ENCODE results near the gene TAS1R2.
"Not testable (repeated sequence)": the region's sequence is repeated elsewhere in the genome, so short reads cannot be mapped to it uniquely, and the experiment has no call there.

The TAS1R2 gene

DNA sequence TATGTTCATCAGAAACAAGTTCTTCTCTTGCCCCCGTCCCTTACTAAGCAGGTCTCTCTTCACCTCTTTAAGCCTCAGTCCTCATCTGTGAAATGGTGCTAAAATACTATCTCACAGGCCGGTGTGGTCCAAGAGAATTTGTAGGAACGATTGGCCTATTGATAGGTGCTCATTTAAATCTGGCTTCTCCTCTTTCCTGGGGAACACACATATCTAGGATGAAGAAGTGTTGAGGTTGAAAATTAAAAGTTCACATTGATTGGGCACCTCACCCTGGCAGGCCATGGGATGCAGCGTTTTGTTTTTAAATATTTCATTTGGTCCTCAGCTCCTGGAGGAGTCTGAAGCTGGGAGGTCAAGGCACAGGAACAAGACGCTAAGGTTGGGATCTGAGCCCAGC is 8.9 kb upstream of the TAS1R2 start:
- DNase-seq = no peak

DNA sequence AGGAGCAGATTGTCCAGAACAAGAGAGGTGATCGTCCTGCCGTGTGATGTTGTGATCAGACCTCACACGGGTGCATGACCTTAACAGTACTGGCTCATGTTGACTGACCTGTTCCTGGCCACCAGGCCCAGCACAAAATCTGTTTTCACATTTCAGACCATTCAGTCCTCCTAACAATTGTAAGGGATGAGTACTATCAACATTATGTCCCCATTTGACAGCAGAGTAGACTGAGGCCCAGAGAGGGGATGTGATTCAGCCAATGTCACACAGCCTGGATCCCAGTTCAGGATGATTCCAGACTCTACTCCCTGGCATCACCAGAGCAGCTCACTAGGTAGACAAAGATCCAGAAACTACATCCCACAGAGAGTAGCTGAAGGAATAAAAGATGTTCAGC is 7.4 kb upstream of the TAS1R2 start:
- no peak for DNase-seq

DNA sequence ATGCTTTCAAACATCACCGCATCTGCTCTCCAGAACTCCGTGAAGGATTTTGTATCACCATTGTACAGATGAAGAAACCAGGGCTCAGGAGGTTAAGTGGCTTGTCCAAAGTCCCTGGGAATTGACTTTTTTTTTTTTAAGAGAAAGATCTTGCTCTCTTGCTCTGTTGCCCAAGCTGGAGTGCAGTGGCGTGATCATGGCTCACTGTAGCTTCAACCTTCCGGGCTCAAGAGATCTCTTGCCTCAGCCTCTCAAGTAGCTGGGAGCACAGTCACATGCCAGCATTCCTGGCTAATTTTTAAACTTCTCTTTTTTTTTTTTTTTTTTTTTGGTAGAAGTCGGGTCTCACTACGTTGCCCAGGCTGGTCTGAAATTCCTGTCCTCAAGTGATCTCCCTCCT is 6.9 kb upstream of the TAS1R2 start:
- no peak for DNase-seq

DNA sequence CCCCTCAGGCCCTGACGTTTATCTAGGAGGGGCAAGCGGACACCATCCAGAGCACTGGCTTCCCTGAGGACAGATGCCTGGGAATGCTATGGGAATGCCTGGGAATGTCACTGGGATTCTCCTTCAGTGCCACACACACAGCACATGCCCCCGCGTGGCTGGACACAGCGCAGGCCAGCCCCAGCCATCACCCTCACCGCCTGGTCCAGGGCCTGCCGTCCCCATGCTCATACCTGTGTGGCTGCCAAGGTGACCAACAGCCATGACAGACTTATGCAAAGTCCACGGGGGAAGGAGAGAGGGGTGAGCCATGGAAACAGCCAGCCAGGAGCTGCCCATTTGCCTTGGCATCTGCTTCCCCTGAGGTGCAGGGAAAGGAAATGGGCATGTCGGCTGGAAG is 5.7 kb upstream of the TAS1R2 start:
- no peak for DNase-seq

DNA sequence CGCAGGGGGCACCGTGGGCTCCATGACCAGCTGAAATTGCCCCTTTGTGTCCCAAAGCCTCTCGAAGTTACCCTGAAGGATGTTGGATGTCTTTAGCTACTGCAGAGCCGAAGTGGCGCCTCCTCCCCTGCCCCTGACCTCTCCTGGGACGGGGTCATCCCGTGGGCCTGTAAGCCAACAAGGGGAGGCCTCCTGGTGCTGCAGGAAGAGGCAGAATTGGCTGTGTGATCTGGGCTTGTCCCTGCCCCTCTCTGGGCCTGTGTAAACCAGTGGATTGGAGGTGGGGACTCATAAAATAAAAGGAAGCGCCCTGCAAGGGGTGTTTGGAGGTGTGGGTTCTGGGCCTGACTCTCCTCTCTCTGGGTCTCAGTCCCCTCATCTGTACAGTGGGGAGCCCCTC is 2.1 kb upstream of the TAS1R2 start:
- DNase-seq = no peak

DNA sequence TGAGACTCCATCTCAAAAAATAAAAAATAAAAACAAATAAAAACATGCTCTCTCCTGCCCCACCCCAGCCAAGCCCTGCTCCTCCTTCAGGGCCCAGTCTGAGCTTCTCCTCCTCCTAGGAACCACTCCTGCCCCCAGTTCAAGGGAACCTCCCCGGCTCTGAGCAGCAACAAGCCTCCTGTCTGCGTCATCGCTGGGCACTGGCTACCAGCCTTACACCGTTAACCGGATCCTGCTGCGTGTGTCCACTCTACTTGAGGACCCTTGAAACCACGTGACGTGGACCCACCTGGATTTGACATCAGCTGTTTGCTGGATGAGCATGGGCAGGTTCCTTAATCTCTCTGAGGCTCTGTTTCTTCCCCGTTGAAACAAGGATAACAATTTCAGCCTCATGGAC is 1.6 kb upstream of the TAS1R2 start:
- DNase-seq = no peak

DNA sequence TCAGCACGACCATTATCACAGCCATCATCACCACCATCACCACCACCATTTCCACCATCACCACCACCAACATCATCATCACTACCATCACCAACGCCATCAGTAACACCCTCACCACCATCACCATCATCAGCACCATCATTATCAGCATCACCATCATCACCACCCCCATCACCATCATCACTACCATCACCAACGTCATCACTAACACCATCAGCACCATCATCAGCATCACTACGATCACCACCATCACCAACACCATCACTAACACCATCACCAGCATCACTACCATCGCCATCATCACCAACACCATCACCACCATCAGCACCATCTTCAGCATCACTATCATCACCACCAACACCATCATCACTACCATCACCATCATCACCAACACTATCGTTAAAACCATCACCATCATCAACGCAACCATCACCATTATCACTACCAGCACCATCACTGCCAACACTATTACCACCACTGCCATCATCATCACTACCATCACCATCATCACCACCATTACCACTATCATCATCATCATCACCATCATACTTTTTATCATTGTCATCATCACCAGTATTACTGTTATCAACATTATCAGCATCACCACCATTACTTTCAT is 1.3 kb downstream of the TAS1R2 start:
- no peak for DNase-seq

DNA sequence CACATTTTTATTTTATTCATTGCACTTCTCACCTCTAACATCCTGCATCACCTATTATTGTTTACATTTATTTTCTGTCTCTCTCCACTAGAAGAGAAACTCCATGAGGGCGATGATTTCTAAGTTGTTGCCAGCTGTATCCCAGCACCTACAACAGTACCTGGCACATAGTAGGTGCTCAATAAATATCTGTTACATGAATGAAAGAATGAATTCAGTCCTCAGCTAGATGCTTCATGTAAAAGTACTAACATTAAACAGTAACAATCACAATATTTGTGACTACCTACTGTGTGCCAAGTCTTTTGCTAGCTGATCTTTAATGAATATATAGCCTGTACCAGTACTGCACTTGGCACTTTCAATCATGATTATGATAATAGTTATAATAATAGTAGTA is 3.0 kb downstream of the TAS1R2 start:
- no peak for DNase-seq

DNA sequence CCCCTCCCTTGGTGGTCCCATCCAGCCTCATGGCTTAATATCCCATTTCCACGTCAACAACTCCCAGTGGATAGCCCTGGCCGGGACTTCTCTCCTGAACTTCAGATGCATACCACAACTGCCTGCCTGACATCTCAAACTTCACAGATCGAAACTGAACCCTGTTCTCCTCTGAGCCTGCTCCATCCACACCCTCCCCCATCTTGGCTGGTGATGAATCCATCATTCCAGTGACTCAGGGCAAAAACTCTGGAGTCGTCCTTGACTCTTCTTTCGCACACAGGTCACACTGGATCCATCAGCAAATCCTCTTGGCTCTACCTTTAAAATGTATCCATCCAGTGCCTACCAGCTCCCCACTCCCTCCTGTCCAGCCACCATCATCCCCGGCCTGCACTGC is 3.9 kb downstream of the TAS1R2 start:
- no peak for DNase-seq

DNA sequence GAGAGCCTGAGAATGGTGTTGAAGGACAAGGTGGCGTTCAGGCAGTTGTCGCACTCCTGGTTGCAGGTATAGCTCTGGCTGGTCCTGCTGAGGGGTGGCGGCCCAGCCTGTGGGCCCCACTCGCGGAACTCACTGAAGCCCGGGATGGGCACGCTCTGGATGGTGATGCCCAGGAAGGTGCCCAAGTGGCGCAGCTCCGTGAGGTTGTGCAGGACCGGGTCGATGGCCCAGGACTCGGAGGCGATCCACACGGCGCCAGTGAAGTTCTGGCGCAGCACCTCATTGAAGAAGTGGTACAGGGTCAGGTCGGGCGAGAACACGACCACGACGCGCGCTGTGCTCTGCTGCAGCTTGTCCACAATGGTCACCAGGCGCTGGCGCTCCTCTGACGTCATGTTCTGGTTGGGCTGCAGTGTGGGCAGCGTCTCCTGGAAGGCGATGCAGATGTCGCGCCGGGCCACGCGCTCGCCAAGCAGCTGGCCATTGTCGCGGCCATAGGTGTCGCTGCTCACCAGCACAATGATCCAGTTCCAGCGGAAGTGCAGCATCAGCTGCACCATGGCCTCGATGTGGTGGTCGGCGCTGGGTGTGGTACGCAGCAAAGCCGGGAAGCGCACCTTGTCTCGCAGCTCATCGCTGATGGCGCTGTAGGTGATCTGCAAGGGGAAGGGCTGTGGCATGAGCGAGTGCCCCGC is 5.0 kb downstream of the TAS1R2 start:
- no peak for DNase-seq

DNA sequence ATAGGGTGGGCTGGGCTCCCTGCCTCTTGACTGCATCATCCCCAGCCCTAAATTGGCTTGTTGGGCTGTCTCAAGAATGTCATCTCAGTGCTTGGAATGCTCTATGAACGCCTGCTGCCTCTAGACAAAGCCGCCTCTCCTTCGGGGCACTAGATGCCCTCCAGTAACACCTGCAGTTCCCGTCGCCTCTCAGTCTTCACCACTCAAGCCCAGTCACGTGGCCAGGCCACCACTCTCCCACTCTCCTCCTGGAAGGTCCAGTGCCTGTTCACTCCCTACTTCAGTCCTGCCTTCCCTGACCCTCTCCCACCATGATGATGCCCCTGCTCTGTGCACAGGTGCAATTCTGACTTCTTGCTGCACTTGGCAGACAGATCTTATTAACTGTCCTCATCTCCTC is 7.0 kb downstream of the TAS1R2 start:
- no peak for DNase-seq

DNA sequence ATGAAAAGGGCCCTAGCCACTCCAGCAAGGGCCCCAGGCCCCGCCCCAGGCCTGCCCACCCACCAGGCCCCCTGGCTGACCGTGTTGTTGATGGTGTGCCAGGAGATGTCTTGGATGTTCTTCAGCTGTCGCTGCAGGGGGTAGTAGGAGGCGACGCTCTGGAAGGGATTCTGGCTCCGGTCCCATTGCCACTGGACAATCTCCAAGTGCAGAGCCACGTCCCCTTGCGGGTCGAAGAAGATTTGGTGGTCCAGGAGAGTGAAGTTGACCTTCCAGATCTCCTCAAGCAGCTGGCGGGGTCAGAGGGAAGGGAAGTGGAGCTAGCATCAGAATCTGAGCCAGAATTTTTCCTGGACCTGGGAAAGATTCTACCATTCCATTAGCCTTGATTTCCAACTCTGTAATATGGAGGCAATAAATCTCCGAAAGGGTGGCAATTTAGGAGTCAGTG is 10.2 kb downstream of the TAS1R2 start:
- no peak for DNase-seq

DNA sequence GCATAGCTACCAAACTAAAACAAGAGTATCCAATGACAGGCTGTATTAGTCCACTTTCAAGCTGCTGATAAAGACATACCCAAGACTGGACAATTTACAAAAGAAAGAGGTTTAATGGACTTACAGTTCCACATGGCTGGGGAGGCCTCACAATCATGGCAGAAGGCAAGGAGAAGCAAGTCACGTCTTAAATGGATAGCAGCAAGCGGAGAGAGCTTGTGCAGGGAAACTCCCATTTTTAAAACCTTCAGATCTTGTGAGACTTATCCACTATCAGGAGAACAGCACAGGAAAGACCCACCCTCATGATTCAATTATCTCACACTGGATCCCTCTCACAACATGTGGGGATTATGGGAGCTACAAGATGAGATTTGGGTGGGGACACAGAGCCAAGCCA is 11.7 kb downstream of the TAS1R2 start:
- DNase-seq = not testable (repeated sequence)

DNA sequence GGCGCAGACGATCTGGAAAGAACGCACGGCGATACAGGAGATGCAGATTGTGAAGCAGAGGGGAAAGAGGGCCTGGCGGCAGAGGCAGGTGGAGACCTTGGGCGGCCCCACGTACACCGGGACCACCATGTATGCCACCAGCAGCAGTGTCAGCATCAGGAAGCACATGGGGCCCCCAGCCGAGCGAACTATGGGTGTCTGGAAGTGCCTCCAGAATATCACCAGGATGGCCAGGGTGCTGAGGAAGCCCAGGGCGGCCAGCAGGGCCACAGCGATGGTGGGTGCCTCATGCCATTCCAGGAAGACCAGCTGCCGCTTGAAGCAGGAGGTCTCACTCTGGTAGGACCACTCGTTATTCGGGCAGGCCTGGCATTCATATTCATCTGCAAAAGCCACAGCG is 19.3 kb downstream of the TAS1R2 start:
- DNase-seq = no peak

DNA sequence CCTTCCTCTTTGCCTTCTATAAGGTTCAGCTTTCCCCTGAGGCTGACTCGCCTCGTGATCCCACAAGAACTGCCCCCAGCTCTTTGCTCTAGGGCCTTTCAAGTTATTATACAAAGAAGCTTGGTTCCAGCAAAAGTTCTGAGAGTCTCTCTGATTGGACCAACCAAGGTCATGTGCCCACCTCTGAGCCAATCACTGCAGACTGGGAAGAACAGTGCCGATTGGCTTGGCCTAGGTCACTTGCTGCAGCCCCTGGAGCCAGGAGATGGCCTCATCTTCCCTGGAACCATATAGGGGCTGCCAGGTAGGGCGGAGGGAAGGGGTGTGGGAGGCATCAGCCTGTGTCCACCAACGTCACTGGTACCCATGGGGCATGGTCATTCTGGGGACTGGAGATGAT is 22.8 kb downstream of the TAS1R2 start:
- no peak for DNase-seq

DNA sequence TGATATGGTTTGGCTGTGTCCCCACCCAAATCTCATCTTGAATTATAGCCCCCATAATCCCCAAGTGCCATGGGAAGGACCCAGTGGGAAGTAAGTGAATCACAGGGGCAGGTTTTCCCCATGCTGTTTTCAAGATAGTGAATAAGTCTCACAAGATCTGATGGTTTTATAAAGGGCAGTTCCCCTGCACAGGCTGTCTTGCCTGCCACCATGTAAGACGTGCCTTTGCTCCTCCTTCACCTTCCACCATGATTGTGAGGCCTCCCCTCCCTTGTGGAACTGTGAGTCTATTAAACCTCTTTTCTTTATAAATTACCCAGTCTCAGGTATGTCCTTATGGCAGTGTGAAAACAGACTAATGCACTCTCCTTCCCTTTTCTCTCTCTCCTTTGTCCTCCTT is 27.1 kb downstream of the TAS1R2 start:
- not testable (repeated sequence) for DNase-seq

DNA sequence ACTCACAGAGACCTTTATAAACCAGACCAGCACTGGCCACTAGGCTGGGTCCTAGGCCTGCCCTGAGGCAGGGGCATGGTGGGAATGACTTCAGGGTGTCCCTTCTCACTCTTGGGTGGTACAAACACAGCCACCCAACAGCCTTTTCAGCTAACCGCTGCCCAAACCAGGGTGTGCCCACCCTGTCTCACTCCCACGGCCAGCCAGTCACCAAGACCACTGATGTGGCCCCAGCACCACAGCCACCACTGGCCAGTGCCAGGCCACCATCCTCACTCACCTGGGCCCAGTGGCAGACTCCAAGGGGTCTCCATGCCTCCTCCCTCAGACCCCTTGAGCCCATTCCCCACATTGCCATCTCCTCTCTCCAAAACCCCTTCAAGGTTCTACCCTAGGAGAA is 27.8 kb downstream of the TAS1R2 start:
- DNase-seq = no peak

DNA sequence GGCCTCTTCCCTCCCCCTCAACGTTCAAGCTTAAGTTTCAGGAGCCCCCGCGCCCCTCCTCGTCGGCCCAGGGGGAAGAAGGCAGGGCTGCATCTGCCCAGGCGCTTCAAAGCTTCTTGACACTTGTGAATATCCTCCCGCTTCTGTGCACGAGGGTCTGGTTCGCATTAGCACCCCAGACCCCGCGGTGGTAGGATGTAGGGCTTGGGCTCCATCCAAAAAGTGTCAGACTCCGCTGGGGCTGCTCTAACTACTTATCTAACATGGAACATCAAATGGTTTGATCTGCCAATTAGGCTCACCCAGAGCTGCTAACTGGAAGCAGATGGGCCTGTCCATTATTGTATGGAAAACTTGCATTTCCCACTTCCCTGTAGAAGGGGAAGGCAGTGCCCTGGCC is 28.9 kb downstream of the TAS1R2 start:
- DNase-seq = no peak

DNA sequence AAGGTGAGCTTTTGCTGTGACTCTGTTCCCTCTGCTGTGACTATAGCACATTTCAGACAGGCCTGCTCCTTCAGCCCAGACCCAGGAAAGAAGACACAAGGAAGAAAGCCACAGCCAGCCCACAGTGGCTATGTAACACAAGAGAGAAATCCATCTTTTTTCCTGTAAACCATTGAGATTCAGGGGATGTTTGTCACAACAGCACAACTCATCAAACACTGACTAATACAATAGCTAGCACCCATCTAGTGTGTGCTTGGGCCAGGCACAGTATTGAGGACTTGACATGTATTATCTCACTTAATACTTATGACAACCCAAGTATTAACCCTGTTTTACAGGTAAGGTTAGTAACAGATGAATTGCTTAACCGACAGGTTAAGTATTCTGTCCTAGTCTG is 29.8 kb downstream of the TAS1R2 start:
- DNase-seq = no peak

DNA sequence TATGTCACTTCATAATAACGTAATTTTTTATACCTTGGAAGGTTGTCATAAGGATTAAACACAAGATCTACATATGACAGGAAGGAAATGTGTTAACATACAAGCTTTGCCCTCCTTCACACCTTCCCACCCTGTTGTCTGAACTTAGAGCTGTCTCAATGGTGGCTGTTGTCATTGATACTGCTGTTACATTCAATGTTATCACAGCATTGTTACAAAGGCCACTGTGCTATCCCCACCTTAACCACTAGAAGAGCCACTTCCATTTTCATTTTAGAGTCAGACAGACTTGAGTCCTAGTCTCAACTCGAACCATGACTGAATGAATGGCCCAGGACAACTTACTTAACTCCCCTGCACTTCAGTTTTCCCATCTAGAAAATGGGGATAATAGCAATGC is 31.2 kb downstream of the TAS1R2 start:
- no peak for DNase-seq

DNA sequence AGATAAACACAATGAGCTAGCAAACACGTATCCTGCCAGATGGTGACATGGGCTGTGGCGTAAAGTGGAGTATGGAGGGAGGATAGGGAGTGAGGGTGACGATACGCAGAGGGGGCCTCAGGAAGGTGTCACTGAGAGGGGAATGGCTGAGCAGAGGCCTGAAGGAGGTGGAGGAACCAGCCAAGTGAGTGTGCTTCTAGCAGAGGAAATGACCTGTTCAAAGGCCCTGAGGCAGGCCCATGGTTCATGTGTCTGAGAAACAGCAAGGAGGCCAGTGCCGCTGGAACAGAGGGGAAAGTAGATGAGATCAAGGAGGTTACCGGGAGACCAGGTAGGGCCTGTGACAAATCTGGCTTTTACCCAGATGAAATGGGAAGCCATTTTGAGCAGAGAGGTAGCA is 36.0 kb downstream of the TAS1R2 start:
- DNase-seq = no peak

DNA sequence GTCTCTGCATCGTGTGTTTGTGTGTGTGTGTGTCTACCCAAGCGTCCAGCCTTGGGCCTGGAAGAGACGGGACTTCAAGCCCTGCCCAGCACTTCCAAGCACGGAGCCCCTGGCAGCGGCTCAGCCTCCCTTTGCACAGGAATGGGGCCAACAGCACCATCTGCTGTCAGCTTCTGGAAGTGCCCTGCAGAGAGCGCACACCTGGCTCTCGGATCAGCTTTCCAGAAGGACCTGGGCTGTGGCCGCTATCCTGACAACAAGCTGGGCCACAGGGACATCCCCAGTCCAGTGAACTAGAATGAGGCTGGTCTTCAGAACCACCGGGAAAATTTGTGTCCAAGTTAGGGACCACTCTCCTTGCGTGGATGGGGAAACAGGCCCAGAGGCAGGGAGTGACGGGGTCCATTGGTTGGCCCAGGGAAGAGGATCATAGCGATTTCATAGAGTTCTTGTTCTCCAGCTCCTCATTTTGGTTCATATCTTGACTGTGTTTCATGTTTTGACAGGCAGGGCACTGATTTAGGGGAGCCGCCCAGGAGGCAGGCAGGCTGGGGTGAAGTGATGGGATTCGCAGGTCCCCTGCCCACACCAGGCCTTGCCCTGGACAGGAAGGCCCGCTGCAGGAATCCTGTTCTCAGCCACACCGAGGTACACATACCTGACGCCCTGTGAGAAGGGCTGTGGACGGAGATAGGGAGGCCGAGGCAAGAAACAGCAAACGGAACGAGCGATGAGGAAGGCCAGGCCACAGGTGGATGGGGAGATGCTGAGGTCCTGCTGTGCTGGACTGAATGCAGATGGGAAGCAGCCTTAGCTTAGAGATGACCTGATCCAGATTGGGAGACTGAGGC is 38.4 kb downstream of the TAS1R2 start:
- peak; percentile 1 to 24 for DNase-seq

DNA sequence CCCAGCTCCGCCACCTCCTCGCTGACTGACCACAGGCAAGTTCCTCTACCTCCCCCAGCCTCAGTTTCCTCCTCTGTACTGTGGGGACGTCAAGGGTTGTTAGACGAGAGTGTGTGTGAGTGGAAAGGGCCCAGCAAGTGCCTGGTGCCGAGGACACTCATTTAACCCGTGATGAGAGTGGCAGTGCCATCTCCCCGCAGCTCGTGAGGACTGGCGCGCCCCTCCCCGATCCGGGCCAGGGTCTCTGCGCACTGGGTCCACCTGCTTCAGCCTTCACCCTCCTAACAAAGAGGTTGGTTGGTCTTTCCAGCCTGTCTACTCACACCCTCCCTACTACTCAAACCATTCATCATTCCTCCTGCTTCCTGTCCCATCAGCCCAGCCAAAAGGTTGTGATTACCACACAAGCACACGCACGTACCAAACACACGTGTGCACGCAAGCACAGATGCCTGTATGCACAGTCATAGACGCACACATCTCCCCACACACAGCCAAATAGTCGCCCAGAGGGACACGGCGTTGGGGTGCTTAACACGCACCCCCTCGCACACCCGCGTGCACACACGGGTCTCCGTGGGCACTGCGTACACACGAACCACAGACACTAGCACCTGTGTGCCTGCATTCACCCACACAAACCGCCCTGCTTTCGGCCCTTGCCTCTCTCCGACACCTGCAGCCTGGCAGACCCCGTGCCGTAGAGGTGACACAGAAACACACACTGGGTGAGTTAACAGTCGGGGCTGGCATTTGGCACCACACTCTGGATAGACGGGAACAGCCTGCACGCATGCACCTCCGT is 39.3 kb downstream of the TAS1R2 start:
- no peak for DNase-seq

Data from hippocampal formation (tissue), 2 donors.